ENCODE data around the gene PCDH15.

Gene PCDH15

DNA sequence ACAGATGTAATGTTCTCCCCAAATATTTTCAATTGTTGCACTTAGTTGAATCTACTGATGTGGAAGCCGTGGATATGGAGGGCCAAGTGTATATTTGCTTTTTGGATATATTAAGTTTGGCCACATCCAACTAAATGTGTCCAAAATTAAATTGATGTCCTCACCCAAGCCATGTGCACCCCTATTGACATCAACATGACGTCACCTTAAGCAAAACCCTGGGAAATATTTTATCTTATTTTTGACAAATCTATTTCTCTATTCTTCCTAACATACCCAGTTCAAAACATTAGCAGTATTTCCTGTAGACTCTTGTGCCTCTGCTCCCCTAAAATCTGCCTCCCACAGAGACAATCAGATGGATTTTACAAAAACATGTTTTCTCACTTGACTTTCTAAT lies 652.5 kb downstream of the PCDH15 start:
- DNase-seq (ENCODE audit: low read depth) = no peak
- H3K4me3 ChIP-seq (ENCODE audit: low read depth, low read length) = no peak overlapping the region
- no peak for TF ChIP-seq CTCF (IDR thresholded peaks at IDR 0.05; ENCODE audit: low read depth, low read length, missing control alignments)

DNA sequence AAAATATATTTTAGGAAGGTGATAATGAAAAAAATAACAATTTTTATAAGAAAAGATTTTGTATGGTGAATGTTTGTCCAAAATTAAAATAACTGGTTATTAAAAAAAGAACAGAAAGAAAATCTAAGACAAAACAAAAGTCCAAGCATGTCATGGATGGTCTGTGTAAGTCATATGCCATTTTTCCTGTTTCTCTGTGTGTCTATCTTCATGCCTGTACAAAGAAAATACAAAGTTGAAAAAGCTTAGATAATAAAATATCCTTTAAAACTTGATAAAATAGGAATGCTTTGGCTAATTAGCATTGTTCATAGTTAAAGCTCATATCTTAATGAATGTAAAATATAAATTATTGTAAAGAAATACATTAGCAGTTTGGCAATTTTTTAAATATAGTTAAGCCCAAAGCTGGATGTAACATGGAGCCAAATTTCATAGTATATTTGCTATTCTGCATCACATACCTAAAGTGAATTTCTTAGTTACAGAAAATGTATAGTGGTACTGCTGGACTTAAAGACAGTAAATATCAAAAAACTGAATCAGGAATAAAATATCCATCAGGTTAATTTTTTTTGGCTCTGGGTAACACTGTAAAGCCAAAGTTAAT lies 661.1 kb downstream of the PCDH15 start:
- no peak for TF ChIP-seq CTCF (IDR thresholded peaks at IDR 0.05; ENCODE audit: low read depth, low read length, missing control alignments)
- H3K4me3 ChIP-seq (ENCODE audit: low read depth, low read length) = no peak overlapping the region
- DNase-seq (ENCODE audit: low read depth) = no peak

GRCh38 chr10:54137396-54137795 lies 663.6 kb downstream of the PCDH15 start:
- TF ChIP-seq CTCF (IDR thresholded peaks at IDR 0.05; ENCODE audit: low read depth, low read length, missing control alignments) = no peak
- no peak overlapping the region for H3K4me3 ChIP-seq (ENCODE audit: low read depth, low read length)
- DNase-seq (ENCODE audit: low read depth) = no peak

DNA sequence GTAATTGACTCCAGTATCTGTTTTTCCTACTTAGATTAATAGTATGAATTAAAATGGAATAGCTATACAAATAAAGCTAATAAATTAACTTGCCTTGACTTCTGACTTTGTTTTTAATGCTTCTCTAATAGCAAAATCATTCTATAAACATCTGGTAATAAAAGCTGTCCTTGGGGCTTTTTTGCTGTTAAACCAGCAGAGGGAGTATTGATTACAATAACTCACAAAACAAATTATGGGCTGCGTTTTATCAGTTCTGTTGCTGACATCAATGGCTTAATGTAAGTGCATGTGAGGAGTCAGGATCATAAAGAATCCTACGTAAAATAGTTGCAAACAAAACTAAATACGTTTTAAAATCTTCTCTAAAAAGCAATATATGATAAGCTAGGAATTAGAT lies 667.8 kb downstream of the PCDH15 start:
- no peak for DNase-seq (ENCODE audit: low read depth)
- no peak overlapping the region for H3K4me3 ChIP-seq (ENCODE audit: low read depth, low read length)
- TF ChIP-seq CTCF (IDR thresholded peaks at IDR 0.05; ENCODE audit: low read depth, low read length, missing control alignments) = peak; percentile 6

- no peak overlapping the region for H3K4me3 ChIP-seq (ENCODE audit: low read depth, low read length)
- DNase-seq (ENCODE audit: low read depth) = no peak
- no peak for TF ChIP-seq CTCF (IDR thresholded peaks at IDR 0.05; ENCODE audit: low read depth, low read length, missing control alignments)
These were observed 669.2 kb downstream of the PCDH15 start for GRCh38 chr10:54131833-54132232.

GRCh38 chr10:54130394-54130793 lies 670.6 kb downstream of the PCDH15 start:
- no peak overlapping the region for H3K4me3 ChIP-seq (ENCODE audit: low read depth, low read length)
- no peak for TF ChIP-seq CTCF (IDR thresholded peaks at IDR 0.05; ENCODE audit: low read depth, low read length, missing control alignments)
- DNase-seq (ENCODE audit: low read depth) = no peak

- no peak for DNase-seq (ENCODE audit: low read depth)
- TF ChIP-seq CTCF (IDR thresholded peaks at IDR 0.05; ENCODE audit: low read depth, low read length, missing control alignments) = no peak
These were observed 675.8 kb downstream of the PCDH15 start for GRCh38 chr10:54125098-54125747.

More at GRCh38 chr10:54125098-54125747, 675.8 kb downstream of the PCDH15 start:
- H3K4me3 ChIP-seq (ENCODE audit: low read depth, low read length) = no peak overlapping the region
